Neuronal stem cell (in vitro differentiated cells): ENCODE measurements around the gene CFAP54.
"Not testable (repeated sequence)": the region's sequence is repeated elsewhere in the genome, so short reads cannot be mapped to it uniquely, and the experiment has no call there.

Source experiments
- DNase-seq: peaks from one replicate; pipeline ENCODE4 v3.0.0-alpha.2; 2013; ENCODE audit warnings: low spot score
- H2AFZ ChIP-seq: one replicate; pipeline ENCODE4 v1.6.1; 2013; ENCODE audit warnings: mild to moderate bottlenecking, low read length, inconsistent platforms
- H2AK5ac ChIP-seq: 2 replicates; pipeline ENCODE4 v1.6.1; 2013; ENCODE audit warnings: low read depth, mild to moderate bottlenecking, inconsistent platforms, low read length, moderate library complexity, mixed read lengths
- H2BK120ac ChIP-seq: 2 replicates; pipeline ENCODE4 v1.6.1; 2013; ENCODE audit warnings: low read depth, mild to moderate bottlenecking, inconsistent platforms, low read length, moderate library complexity, mixed read lengths
- H2BK12ac ChIP-seq: one replicate; pipeline ENCODE4 v1.6.1; 2013; ENCODE audit warnings: low read length, inconsistent platforms
- H2BK15ac ChIP-seq: 2 replicates; pipeline ENCODE4 v1.6.1; 2013; ENCODE audit warnings: mild to moderate bottlenecking, low read length, inconsistent platforms, mixed read lengths
- H2BK5ac ChIP-seq: one replicate; pipeline ENCODE4 v1.6.1; 2013; ENCODE audit warnings: inconsistent platforms, mild to moderate bottlenecking, low read length, moderate library complexity
- H3K14ac ChIP-seq: one replicate; pipeline ENCODE4 v1.6.1; 2013; ENCODE audit warnings: low read length, inconsistent platforms
- H3K18ac ChIP-seq: 2 replicates; pipeline ENCODE4 v1.6.1; 2013; ENCODE audit warnings: low read length, inconsistent platforms
- H3K23ac ChIP-seq: 2 replicates; pipeline ENCODE4 v1.6.1; 2013; ENCODE audit warnings: low read depth, mild to moderate bottlenecking, mixed read lengths, low read length, inconsistent platforms; ENCODE audit not compliant: poor library complexity
- H3K27ac ChIP-seq: replicated peaks from 3 replicates; pipeline ENCODE4 v1.5.1; 2013; ENCODE audit warnings: low read length, inconsistent platforms
- H3K27me3 ChIP-seq, 3 experiments: 2 replicates each; pipeline ENCODE4 v1.6.1; 2013; ENCODE audit warnings: low read length in 3 of 3, mild to moderate bottlenecking in 2 of 3, inconsistent platforms in 1 of 3, low read depth in 1 of 3, mixed read lengths in 1 of 3, moderate library complexity in 1 of 3; ENCODE audit not compliant: control insufficient read depth in 3 of 3, insufficient read depth in 3 of 3
- H3K36me3 ChIP-seq, 2 donors: replicated peaks in 1 of 2; 2 replicates each; pipeline ENCODE4 v1.6.1; 2013; ENCODE audit warnings: low read length in 2 of 2; ENCODE audit not compliant: control insufficient read depth in 2 of 2, insufficient read depth in 2 of 2
- H3K4ac ChIP-seq: 2 replicates; pipeline ENCODE4 v1.6.1; 2013; ENCODE audit warnings: inconsistent platforms, mild to moderate bottlenecking, low read length, moderate library complexity
- H3K4me1 ChIP-seq, 2 donors: 1 replicate in 1 of 2; 2 replicates in 1 of 2; pipeline ENCODE4 v1.6.1; 2013; ENCODE audit warnings: low read length in 2 of 2, low read depth in 1 of 2; ENCODE audit not compliant: control insufficient read depth in 2 of 2, insufficient read depth in 1 of 2
- H3K4me2 ChIP-seq: one replicate; pipeline ENCODE4 v1.6.1; 2013; ENCODE audit warnings: mild to moderate bottlenecking, low read length, inconsistent platforms; ENCODE audit not compliant: insufficient read depth, poor library complexity, severe bottlenecking
- H3K4me3 ChIP-seq, 2 donors: 2 replicates each; pipeline ENCODE4 v1.5.1; 2013; ENCODE audit warnings: low read length in 2 of 2, mild to moderate bottlenecking in 2 of 2, inconsistent platforms in 1 of 2, moderate library complexity in 1 of 2
- H3K79me1 ChIP-seq: one replicate; pipeline ENCODE4 v1.6.1; 2013; ENCODE audit warnings: low read depth, mild to moderate bottlenecking, inconsistent platforms, low read length, moderate library complexity
- H3K9ac ChIP-seq: one replicate; pipeline ENCODE4 v1.6.1; 2013; ENCODE audit warnings: mild to moderate bottlenecking, low read depth, low read length, inconsistent platforms; ENCODE audit not compliant: poor library complexity
- H3K9me3 ChIP-seq, 2 donors: replicated peaks in 1 of 2; 2 replicates each; pipeline versions ENCODE3 to v1.6.1; 2013; ENCODE audit warnings: low read length in 2 of 2, mild to moderate bottlenecking in 2 of 2, inconsistent platforms in 1 of 2, low read depth in 1 of 2, mixed read lengths in 1 of 2, moderate library complexity in 1 of 2; ENCODE audit not compliant: control insufficient read depth in 2 of 2, insufficient read depth in 1 of 2
- H4K8ac ChIP-seq: one replicate; pipeline ENCODE4 v1.6.1; 2013; ENCODE audit warnings: low read depth, mild to moderate bottlenecking, inconsistent platforms, low read length, moderate library complexity
- H4K91ac ChIP-seq: one replicate; pipeline ENCODE4 v1.6.1; 2013; ENCODE audit warnings: low read length, low read depth, mild to moderate bottlenecking, inconsistent platforms; ENCODE audit not compliant: poor library complexity
- WGBS, 2 donors: extraction: QIAGEN DNeasy Blood & Tissue Kit; methylation state at CpG; one replicate each; pipeline ENCODE4 v1.1.7; 2013; ENCODE audit warnings: missing lambda C conversion rate in 2 of 2, mixed read lengths in 1 of 2; ENCODE audit not compliant: insufficient read length in 2 of 2, insufficient replicate concordance in 1 of 2; ENCODE audit errors: extremely low coverage in 2 of 2; 5-methylcytosine and 5-hydroxymethylcytosine counted together

CFAP54 gene

DNA sequence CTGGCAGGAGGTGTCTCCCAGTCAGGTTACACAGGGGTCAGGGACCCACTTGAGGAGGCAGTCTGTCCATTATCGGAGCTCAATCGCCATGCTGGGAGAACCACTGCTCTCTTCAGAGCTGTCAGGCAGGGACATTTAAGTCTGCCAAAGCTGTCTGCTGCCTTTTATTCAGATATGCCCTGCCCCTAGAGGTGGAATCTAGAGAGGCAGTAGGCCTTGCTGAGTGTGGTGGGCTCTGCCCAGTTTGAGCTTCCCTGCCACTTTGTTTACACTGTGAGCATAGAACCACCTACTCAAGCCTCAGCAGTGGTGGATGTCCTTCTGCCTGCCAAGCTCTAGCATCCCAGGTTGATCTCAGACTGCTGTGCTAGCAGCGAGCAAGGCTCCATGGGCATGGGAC, 115.0 kb downstream of the CFAP54 start:
- not testable (repeated sequence) for H3K4me2 ChIP-seq, H2BK15ac ChIP-seq, H3K18ac ChIP-seq, H2BK12ac ChIP-seq, H3K27me3 ChIP-seq, H3K79me1 ChIP-seq, H3K27ac ChIP-seq, DNase-seq, H3K9me3 ChIP-seq, H2AK5ac ChIP-seq, H2AFZ ChIP-seq, H3K4me3 ChIP-seq, H3K9ac ChIP-seq, H3K36me3 ChIP-seq, H3K14ac ChIP-seq, H3K4me1 ChIP-seq, H4K91ac ChIP-seq, H3K4ac ChIP-seq, H3K23ac ChIP-seq, H2BK120ac ChIP-seq, H4K8ac ChIP-seq, H2BK5ac ChIP-seq
- WGBS, 2 donors: no CpG with 5 or more reads among the region's 3 CpGs

DNA sequence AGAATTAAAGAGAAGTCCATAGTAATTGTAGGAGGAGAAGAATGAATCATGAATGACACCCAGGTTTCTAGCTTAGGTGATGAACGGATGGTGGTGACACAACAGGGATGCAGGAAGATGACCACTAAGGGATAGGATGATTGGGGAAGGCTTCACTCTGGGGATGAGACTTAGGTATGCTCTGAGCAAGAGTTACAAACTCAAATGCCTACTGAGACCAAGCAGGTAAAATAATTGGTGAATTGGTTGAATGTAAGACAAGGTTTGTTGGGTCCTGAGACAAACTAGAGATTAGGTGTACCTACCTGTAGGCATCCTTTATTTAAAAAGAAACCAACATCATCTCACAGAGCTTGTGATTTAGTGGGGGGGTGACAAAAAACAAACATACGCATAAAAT, 116.3 kb downstream of the CFAP54 start:
- Histone ChIP-seq H3K4me3 (no peak overlapping the region), H2BK5ac (no peak overlapping the region), H2BK12ac (no peak overlapping the region), H3K14ac (no peak overlapping the region), H3K4ac (no peak overlapping the region), H3K23ac (no peak overlapping the region), H3K79me1 (no peaks in the 10 kb centered on the region), H3K4me2 (no peak overlapping the region), H2BK15ac (no peak overlapping the region), H2AK5ac (no peak overlapping the region), H3K18ac (no peak overlapping the region), H3K4me1 (peaks cover 0 to 3% of the 10 kb centered on the region in 2 donors), H2AFZ (no peak overlapping the region), H3K27ac (no peak overlapping the region), H3K9ac (no peak overlapping the region), H3K9me3 (no peaks in the 10 kb centered on the region), H4K91ac (no peak overlapping the region), H3K36me3 (peaks cover 0 to 2% of the 10 kb centered on the region in 2 donors), H2BK120ac (no peak overlapping the region), H3K27me3 (no peaks in the 10 kb centered on the region), H4K8ac (no peak overlapping the region)
- WGBS, 2 donors: no CpG with 5 or more reads among the region's 2 CpGs
- no peak for DNase-seq

DNA sequence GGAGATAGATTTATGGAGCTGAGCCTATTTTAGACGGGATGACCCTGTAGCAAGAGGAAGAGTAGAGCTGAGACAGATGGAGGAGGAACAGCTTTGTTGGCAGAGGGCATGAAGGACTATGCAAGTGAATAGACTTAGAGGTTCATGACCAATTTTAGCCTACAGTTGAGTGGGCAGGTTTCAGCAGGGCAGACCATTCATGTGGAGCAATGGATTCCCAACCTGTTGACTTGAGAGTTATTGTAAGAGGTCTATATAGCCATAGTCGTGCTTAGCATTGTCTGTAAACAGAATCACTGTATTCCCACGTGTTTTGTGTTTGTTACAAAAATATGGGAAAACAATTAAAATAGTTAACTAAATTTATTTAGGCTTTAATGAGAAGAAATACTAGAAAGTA, 116.8 kb downstream of the CFAP54 start:
- no peak overlapping the region for H2BK15ac ChIP-seq
- H3K9ac ChIP-seq: no peak overlapping the region
- no peak overlapping the region for H3K18ac ChIP-seq
- H3K4me1 ChIP-seq: peaks cover 0 to 3% of the 10 kb centered on the region in 2 donors
- H3K4ac ChIP-seq: no peak overlapping the region
- DNase-seq: no peak
- H4K8ac ChIP-seq: no peak overlapping the region
- no CpG with 5 or more reads among the region's 3 CpGs for WGBS, 2 donors
- H3K36me3 ChIP-seq: peaks cover 0 to 2% of the 10 kb centered on the region in 2 donors
- no peak overlapping the region for H2BK5ac ChIP-seq
- no peak overlapping the region for H3K27ac ChIP-seq
- H3K27me3 ChIP-seq: no peaks in the 10 kb centered on the region
- no peak overlapping the region for H2AFZ ChIP-seq
- no peak overlapping the region for H2AK5ac ChIP-seq
- H3K4me3 ChIP-seq: no peak overlapping the region
- H3K79me1 ChIP-seq: no peaks in the 10 kb centered on the region
- no peak overlapping the region for H2BK12ac ChIP-seq
- H4K91ac ChIP-seq: no peak overlapping the region
- no peak overlapping the region for H3K14ac ChIP-seq
- H3K9me3 ChIP-seq: no peaks in the 10 kb centered on the region
- H3K23ac ChIP-seq: no peak overlapping the region
- H2BK120ac ChIP-seq: no peak overlapping the region
- no peak overlapping the region for H3K4me2 ChIP-seq

DNA sequence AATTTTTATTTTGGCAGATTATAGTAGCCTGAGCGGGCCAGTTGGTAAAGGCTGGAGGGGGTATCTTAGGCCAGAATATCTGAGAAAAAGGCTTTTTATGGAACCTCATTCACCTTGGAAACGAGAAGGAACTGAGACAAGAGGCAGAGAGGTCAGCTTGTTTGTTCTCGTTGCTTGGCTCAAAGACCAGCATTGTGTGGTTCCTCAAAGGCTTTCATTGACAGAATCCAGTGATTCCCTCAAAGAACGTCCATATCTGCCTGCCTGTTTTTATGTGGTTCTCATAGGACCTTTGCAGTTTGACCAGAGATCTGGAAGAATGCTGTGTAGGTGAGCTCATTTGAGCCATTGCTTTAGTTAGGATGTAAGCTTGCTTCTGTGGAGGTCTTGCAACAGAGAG, 117.3 kb downstream of the CFAP54 start:
- Histone ChIP-seq H3K14ac (no peak overlapping the region), H3K9ac (no peak overlapping the region), H3K36me3 (peaks cover 0 to 2% of the 10 kb centered on the region in 2 donors), H2AK5ac (no peak overlapping the region), H3K27ac (no peak overlapping the region), H2BK15ac (no peak overlapping the region), H3K18ac (no peak overlapping the region), H2BK5ac (no peak overlapping the region), H2AFZ (no peak overlapping the region), H2BK120ac (no peak overlapping the region), H3K23ac (no peak overlapping the region), H3K27me3 (no peaks in the 10 kb centered on the region), H3K79me1 (no peaks in the 10 kb centered on the region), H3K4ac (no peak overlapping the region), H4K8ac (no peak overlapping the region), H4K91ac (no peak overlapping the region), H3K4me3 (no peak overlapping the region), H3K4me2 (no peak overlapping the region), H2BK12ac (no peak overlapping the region), H3K9me3 (no peaks in the 10 kb centered on the region), H3K4me1 (peaks cover 0 to 3% of the 10 kb centered on the region in 2 donors)
- DNase-seq: no peak
- WGBS, 2 donors: no CpG with 5 or more reads among the region's 4 CpGs
